IMR-90 (cell line): ENCODE data around the gene PCBP3. TPM values are rescaled to one million over a fixed set of nuclear protein-coding genes. Genes with fewer than 3 reads are reported as not detected.
"Not testable (repeated sequence)": the region's sequence is repeated elsewhere in the genome, so short reads cannot be mapped to it uniquely, and the experiment has no call there.

Experiments
- ATAC-seq: fragments of 200-7000 bp; cut with Tn5 transposase; 2 replicates; pipeline ENCODE4 v1.9.1; 2020; ENCODE audit warnings: low read depth, mild to moderate bottlenecking, moderate library complexity
- BruUV-seq: library from RNA; stranded (reverse); fragments of 400-500 nt; replicated peaks from 2 replicates; lab custom pipeline; 2021; lab: Mats Ljungman, UMichigan
- CTCF ChIA-PET: fragments of 300-600 bp; formaldehyde crosslinking; extraction: SDS; loops from one replicate; lab custom pipeline; 2021; ENCODE audit warnings: antibody characterized with exemption; lab: Yijun Ruan, JAX
- POLR2A ChIA-PET: fragments of 300-600 bp; sonication (Branson Sonifier 250); formaldehyde crosslinking; loops from one replicate; lab custom pipeline; 2022; ENCODE audit warnings: antibody characterized with exemption; ENCODE audit not compliant: unreplicated experiment; lab: Charles Lee
- DNase-seq: peaks from one replicate; pipeline ENCODE4 v3.0.0; 2013
- H2AFZ ChIP-seq: replicated peaks from 2 replicates; pipeline ENCODE3; 2013; ENCODE audit warnings: low read length, mild to moderate bottlenecking; ENCODE audit not compliant: poor library complexity
- H2AK5ac ChIP-seq: 2 replicates; pipeline ENCODE4 v1.6.1; 2013; ENCODE audit warnings: low read depth, low read length, inconsistent platforms
- H2AK9ac ChIP-seq: replicated peaks from 2 replicates; pipeline ENCODE3; 2013; ENCODE audit warnings: mild to moderate bottlenecking, low read depth, low read length, moderate library complexity; ENCODE audit not compliant: poor library complexity
- H2BK120ac ChIP-seq: 2 replicates; pipeline ENCODE4 v1.6.1; 2013; ENCODE audit warnings: low read depth, low read length, inconsistent platforms
- H2BK15ac ChIP-seq: 3 replicates; pipeline ENCODE4 v1.6.1; 2013; ENCODE audit warnings: low read depth, low read length, inconsistent platforms
- H2BK20ac ChIP-seq: 2 replicates; pipeline ENCODE4 v1.6.1; 2013; ENCODE audit warnings: low read depth, mild to moderate bottlenecking, inconsistent platforms, low read length, moderate library complexity
- H2BK5ac ChIP-seq: 2 replicates; pipeline ENCODE4 v1.6.1; 2013; ENCODE audit warnings: mild to moderate bottlenecking, low read depth, low read length, inconsistent platforms; ENCODE audit not compliant: poor library complexity, severe bottlenecking
- H3K14ac ChIP-seq: replicated peaks from 2 replicates; pipeline ENCODE4 v1.6.1; 2013; ENCODE audit warnings: low read depth, low read length, inconsistent platforms
- H3K18ac ChIP-seq: 2 replicates; pipeline ENCODE4 v1.6.1; 2013; ENCODE audit warnings: low read depth, low read length, control low read depth
- H3K23ac ChIP-seq: 2 replicates; pipeline ENCODE4 v1.6.1; 2013; ENCODE audit warnings: low read depth, low read length, inconsistent platforms
- H3K27ac ChIP-seq: 2 replicates; pipeline ENCODE4 v1.5.1; 2013; ENCODE audit warnings: mild to moderate bottlenecking, control low read depth, low read length; ENCODE audit not compliant: insufficient read depth
- H3K27me3 ChIP-seq: 2 replicates; pipeline ENCODE4 v1.6.1; 2013; ENCODE audit warnings: low read length; ENCODE audit not compliant: control insufficient read depth, insufficient read depth
- H3K36me3 ChIP-seq: 2 replicates; pipeline ENCODE4 v1.6.1; 2013; ENCODE audit warnings: low read length, mixed read lengths; ENCODE audit not compliant: control insufficient read depth, insufficient read depth
- H3K4ac ChIP-seq: 2 replicates; pipeline ENCODE4 v1.6.1; 2013; ENCODE audit warnings: low read depth, low read length, inconsistent platforms
- H3K4me1 ChIP-seq: 2 replicates; pipeline ENCODE4 v1.6.1; 2013; ENCODE audit warnings: low read length, mixed read lengths; ENCODE audit not compliant: control insufficient read depth, insufficient read depth
- H3K4me2 ChIP-seq: 2 replicates; pipeline ENCODE4 v1.6.1; 2013; ENCODE audit warnings: low read depth, mild to moderate bottlenecking, control low read depth, low read length, moderate library complexity
- H3K4me3 ChIP-seq: 2 replicates; pipeline ENCODE4 v1.5.1; 2013; ENCODE audit warnings: low read depth, mild to moderate bottlenecking, control low read depth, low read length, moderate library complexity; ENCODE audit not compliant: insufficient read depth
- H3K56ac ChIP-seq: 2 replicates; pipeline ENCODE4 v1.6.1; 2013; ENCODE audit warnings: low read length, inconsistent platforms; ENCODE audit not compliant: insufficient read depth; ENCODE audit errors: extremely low read depth
- H3K79me1 ChIP-seq, 2 experiments: 2 replicates each; pipeline ENCODE4 v1.6.1; 2013; ENCODE audit warnings: low read length in 2 of 2, inconsistent platforms in 1 of 2, low read depth in 1 of 2
- H3K9ac ChIP-seq: 2 replicates; pipeline ENCODE4 v1.6.1; 2013; ENCODE audit warnings: low read depth, low read length, control low read depth
- H3K9me1 ChIP-seq: 2 replicates; pipeline ENCODE4 v1.6.1; 2013; ENCODE audit warnings: low read length, inconsistent platforms; ENCODE audit not compliant: insufficient read depth
- H3K9me3 ChIP-seq: 2 replicates; pipeline ENCODE4 v1.6.1; 2013; ENCODE audit warnings: low read length; ENCODE audit not compliant: control insufficient read depth, insufficient read depth
- H4K20me1 ChIP-seq: 2 replicates; pipeline ENCODE4 v1.6.1; 2013; ENCODE audit warnings: low read length, inconsistent platforms; ENCODE audit not compliant: insufficient read depth
- H4K5ac ChIP-seq: 2 replicates; pipeline ENCODE4 v1.6.1; 2013; ENCODE audit warnings: mild to moderate bottlenecking, low read depth, low read length, control low read depth
- H4K8ac ChIP-seq, 2 experiments: 2 replicates each; pipeline ENCODE4 v1.6.1; 2013; ENCODE audit warnings: low read depth in 2 of 2, low read length in 2 of 2, control low read depth in 1 of 2, inconsistent platforms in 1 of 2
- H4K91ac ChIP-seq: 2 replicates; pipeline ENCODE4 v1.6.1; 2013; ENCODE audit warnings: low read depth, low read length, inconsistent platforms; ENCODE audit not compliant: insufficient read depth
- WGBS, 2 experiments: methylation state at CpG; one replicate each; pipeline versions ENCODE4 v1.1.5 to v1.1.7; 2013; ENCODE audit warnings: missing lambda C conversion rate in 2 of 2; ENCODE audit not compliant: insufficient read length in 1 of 2; ENCODE audit errors: extremely low coverage in 2 of 2; 5-methylcytosine and 5-hydroxymethylcytosine counted together
- dilution Hi-C: fragments of 300-500 bp; cut with HindIII; formaldehyde crosslinking; loops from one replicate; pipeline ENCODE4 v1.14.3; 2018; ENCODE audit warnings: low sequenced_read_pairs; ENCODE audit not compliant: unreplicated experiment
- in situ Hi-C: fragments of 300-500 bp; cut with MboI; formaldehyde crosslinking; loops from 3 replicates; pipeline ENCODE4 v1.14.3; 2019; ENCODE audit warnings: low sequenced_read_pairs, inconsistent platforms, mixed read lengths
- intact Hi-C: fragments of 100-400 bp; cut with micrococcal nuclease; formaldehyde crosslinking; loops from 2 replicates; pipeline ENCODE4 v1.10.0; 2022
- polyA plus RNA-seq, 3 experiments: library from polyadenylated mRNA; depleted of rRNA; stranded (reverse); fragments of >200 nt; gene quantifications; 2 replicates each; pipeline ENCODE4 v1.2.3, GENCODE V29; 2012; ENCODE audit warnings: low replicate concordance in 1 of 3
- total RNA-seq: library from RNA; depleted of rRNA; stranded (reverse); fragments of >200 nt; gene quantifications from 2 replicates; pipeline ENCODE4 v1.2.3, GENCODE V29; 2012

Gene PCBP3
- total and polyA plus RNA-seq, 2 of the 4 experiments (the other 2 are of a cell fraction), result 2.9 to 3.9 TPM

DNA sequence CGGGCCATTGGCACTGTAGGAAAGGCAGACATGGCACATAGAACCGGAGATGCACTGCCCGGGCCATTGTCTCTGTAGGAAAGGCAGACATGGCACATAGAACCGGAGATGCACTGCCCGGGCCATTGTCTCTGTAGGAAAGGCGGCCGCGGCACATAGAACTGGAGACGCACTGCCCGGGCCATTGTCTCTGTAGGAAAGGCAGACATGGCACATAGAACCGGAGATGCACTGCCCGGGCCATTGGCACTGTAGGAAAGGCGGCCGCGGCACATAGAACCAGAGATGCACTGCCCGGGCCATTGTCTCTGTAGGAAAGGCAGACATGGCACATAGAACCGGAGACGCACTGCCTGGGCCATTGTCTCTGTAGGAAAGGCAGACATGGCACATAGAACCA lies 252.9 kb downstream of the PCBP3 start:
- BruUV-seq, H2BK120ac ChIP-seq: not testable (repeated sequence)

More for the DNA sequence above, 252.9 kb downstream of the PCBP3 start:
- ATAC-seq, H3K27ac ChIP-seq, H3K56ac ChIP-seq, H3K4me1 ChIP-seq, H2AK9ac ChIP-seq, H4K91ac ChIP-seq, CTCF ChIA-PET, DNase-seq, H2BK5ac ChIP-seq, H2AFZ ChIP-seq, H3K4me3 ChIP-seq, H2BK20ac ChIP-seq, POLR2A ChIA-PET, H2BK15ac ChIP-seq, H3K9ac ChIP-seq, H3K4me2 ChIP-seq, H3K23ac ChIP-seq, intact Hi-C loops, dilution Hi-C loops, H3K14ac ChIP-seq, H3K4ac ChIP-seq, in situ Hi-C loops, H2AK5ac ChIP-seq, H4K8ac ChIP-seq, H3K9me3 ChIP-seq, H3K27me3 ChIP-seq, H3K9me1 ChIP-seq, H3K36me3 ChIP-seq, H4K5ac ChIP-seq, H4K20me1 ChIP-seq, H3K18ac ChIP-seq, H3K79me1 ChIP-seq: not testable (repeated sequence)
- WGBS, 2 experiments, result 84% methylated on average over 14 of the region's 18 CpGs; no CpG with 5 or more reads in 1 of the 2 experiments
